GM21423 (cell line): Measurements from ENCODE around the gene IMMT.
"Not testable (repeated sequence)": the region's sequence is repeated elsewhere in the genome, so short reads cannot be mapped to it uniquely, and the experiment has no call there.

Source experiments
- ATAC-seq: cut with Tn5 transposase; IDR thresholded peaks from one replicate; pipeline ENCODE4 v1.9.1; 2021; ENCODE audit warnings: mild to moderate bottlenecking, moderate library complexity; ENCODE audit not compliant: unreplicated experiment

The IMMT gene

GRCh38 chr2:86202336-86202692 is 7.1 kb upstream of the IMMT start:
- ATAC-seq, result no peak

- no peak for ATAC-seq
Observed at GRCh38 chr2:86201671-86202335, 6.5 kb upstream of the IMMT start.

DNA sequence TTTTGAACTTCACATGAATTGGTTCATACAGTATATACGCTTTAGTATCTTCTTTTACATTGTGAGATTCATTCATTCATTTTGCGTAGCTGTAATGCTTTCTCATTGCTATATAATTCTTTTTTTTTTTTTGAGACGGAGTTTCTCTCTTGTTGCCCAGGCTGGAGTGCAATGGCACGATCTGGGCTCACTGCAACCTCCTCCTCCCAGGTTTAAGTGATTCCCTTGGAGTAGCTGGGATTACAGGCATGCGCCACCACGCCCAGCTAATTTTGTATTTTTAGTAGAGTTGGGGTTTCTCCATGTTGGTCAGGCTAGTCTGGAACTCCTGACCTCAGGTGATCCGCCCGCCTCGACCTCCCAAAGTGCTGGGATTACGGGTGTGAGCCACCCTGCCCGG is 5.3 kb upstream of the IMMT start:
- not testable (repeated sequence) for ATAC-seq

DNA sequence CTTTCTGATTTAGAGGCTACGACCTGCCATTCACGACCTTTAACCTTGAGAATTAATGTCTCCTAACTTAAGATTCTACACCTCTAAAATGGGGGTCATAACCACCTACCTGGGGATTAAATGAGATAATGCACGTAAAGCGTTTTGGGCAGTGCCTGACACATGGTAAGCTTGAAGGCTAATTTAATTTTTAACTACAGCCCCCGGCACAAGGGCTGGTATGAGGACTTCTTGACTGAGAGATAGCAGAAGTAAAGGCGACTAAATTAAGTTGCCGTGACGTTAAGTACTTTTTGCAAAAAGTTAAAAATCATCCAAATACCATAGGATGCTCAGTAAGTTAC is 4.5 kb upstream of the IMMT start:
- no peak for ATAC-seq

GRCh38 chr2:86195808-86196387 is 636 bp upstream of the IMMT start:
- ATAC-seq, result no peak

- peak; percentile 85 for ATAC-seq
Observed at GRCh38 chr2:86194751-86195054, 559 bp downstream of the IMMT start.

DNA sequence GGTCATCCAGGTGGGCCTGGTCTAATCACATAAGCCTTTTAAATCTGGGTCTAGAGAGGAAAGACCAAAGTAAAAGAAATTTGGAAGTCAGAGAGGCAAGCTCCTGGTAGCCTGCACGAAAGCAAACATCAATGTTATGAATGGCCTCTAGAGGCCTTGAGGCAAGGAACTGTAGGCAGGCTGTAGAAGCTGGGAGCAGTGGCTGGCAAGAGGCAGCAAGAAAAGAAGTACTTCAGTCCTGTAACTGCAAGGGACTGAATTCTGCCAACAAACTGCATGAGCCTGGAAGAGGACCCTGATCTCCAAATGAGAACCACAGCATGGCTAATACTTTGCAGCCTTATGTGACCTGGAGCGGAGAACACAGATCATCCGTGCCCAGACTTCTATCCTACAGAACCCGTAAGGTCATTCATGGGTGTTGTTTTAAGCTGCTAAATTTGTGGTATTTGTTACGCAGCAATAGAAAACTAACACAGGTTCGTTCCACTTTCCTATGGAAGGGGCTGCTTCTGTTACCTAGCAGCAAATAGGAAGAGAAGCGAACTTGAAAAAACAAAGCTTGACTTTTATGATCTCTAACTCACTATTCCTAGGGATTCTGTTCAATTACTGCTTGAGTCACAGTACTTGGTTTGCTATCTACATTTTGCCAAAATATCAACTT is 1.2 kb downstream of the IMMT start:
- no peak for ATAC-seq

GRCh38 chr2:86189782-86190416 is 5.4 kb downstream of the IMMT start:
- ATAC-seq, result no peak

DNA sequence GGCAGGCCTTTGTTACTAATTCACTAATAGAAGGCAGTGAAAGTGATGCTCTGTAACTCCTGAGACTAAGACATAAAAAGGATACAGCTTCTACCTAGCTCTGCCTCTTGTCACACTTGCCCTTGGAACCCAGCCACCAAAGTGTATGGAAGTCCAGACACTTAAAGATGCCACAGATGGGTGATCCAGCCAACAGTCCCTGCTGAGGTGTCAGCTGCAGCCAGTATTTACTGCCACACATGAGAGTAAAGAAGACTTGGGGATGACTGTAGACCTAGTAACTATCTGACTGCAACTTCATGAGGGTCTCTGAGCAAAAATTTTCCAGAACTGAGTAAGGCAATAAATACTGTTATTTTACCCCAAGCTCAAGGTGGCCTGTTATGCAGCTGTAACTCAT is 8.8 kb downstream of the IMMT start:
- ATAC-seq, result peak; percentile 41

DNA sequence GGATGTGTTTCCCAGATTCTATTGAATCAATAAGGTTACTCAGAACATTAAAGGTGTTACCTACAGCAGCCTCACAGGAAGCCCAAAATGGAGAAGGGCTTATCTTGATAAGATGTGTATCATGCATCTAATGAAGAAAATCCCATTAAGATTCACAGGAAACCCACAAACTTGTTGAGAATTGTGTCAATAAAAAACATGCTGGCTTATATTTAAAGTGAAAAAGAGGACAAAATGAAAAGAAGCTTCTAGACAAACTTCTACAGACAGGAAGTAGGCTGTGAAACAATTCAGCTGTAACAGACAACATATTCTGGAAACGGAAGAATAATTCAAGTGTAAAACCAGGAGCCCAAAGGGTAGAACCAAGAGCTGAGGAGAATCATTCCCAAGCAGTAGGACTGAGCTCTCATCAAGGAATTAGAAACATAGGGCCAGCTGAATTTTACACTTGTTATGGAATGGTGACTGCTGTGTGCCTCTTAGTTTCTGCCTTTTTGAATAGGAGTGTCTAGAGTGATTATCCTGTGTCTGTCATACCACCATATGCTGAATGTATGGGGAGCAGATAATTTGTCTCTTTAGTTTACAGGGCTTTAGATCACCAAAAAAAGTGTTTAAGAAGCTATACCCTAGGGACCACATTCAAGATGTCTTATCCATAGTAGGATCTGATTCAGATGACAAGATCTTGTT is 9.6 kb downstream of the IMMT start:
- peak; percentile 37 for ATAC-seq

DNA sequence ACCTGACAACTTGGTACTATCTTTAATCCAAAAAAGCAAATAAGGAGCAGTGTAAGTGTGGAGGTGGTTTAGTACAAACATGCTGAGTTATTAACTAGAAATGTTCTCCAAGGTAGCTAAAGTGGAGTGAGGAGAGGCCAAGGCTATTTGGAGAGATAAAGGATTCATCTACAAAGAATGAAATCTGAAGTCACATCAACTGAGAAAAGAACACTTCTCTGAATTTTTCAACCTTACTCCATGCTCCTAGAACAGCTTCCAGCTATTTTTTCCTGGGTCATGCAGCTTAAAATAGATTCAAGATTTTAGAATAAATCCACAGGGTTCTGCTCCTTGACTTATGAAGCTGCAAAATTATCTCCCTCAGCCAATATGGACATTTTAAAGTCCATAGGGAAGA is 18.7 kb downstream of the IMMT start:
- no peak for ATAC-seq

DNA sequence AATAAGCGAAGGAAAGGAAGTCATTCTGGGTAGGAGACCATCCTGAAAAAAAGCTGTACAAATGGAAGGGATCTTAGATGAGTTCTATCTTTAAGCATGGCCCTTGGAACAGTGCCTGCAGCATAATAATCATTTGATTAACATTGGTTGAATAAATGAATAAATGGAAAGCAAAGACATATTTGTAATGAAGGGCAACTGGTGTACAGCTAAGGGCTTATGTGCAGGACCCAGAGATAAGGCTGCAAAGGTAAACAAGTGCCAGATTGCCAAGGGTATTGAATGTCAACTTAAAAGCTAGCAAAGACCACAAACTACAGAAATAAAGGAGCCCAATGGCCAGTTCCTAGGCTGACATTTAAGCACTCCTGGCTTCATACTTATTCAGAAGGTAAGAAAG is 19.4 kb downstream of the IMMT start:
- ATAC-seq, result no peak

GRCh38 chr2:86174445-86174844 is 20.8 kb downstream of the IMMT start:
- no peak for ATAC-seq

DNA sequence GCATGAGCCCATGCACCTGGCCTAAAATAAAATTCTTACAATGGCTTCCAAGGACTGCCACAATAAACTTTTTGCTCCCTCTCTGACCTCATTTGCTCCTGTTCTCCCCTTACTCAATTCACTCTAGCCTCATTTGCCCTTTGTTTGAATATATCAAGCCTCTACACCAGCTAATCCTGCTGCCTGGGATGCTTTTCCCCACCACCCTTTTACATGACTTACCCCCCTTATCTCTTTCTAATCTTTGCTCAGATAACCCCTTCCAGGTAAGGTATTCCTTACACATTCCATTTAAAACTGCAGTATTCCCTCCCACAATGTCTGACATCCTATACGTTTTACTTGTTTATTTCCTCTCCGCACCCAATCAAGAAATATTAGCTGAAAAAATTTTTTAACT is 22.7 kb downstream of the IMMT start:
- no peak for ATAC-seq

- no peak for ATAC-seq
Observed at GRCh38 chr2:86171295-86171694, 24.0 kb downstream of the IMMT start.

- ATAC-seq, result no peak
Observed at GRCh38 chr2:86170449-86170848, 24.8 kb downstream of the IMMT start.

DNA sequence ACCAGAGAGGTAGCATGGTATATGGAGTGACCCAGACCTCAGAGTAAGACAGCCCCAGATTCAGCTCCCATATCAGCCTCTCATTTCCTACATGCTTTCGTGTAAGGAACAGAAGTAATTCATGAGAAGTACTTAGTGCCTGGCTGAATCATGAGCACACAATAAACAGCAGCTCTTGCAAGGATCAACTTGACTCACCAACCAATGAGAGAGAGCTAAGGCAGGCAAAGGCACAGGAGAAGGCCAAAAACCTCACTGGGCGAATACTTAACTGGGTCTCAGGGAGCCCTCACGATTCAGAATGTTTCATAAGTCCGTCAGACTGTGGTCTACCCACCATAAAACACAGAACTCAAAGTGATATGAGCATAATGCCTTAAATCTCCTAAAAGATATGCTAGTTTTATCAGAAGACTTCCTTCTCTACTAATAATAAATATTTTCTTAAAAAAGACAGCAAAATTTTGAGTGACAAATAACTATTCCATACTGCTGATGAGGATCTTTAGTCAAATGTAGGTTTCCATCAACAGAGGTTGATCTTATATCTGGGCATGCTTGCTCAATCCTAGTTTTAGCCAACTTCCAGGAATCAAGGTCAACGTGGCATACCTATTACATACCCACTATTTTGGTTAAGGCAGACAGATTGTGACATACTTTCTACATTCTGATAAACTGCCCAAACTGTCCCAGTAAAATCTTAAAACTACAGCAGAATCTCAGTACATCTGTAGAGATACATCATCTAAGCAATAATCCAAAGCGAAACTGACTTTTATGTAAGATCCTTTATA is 34.9 kb downstream of the IMMT start:
- no peak for ATAC-seq

- no peak for ATAC-seq
Observed at GRCh38 chr2:86158286-86158685, 37.0 kb downstream of the IMMT start.

DNA sequence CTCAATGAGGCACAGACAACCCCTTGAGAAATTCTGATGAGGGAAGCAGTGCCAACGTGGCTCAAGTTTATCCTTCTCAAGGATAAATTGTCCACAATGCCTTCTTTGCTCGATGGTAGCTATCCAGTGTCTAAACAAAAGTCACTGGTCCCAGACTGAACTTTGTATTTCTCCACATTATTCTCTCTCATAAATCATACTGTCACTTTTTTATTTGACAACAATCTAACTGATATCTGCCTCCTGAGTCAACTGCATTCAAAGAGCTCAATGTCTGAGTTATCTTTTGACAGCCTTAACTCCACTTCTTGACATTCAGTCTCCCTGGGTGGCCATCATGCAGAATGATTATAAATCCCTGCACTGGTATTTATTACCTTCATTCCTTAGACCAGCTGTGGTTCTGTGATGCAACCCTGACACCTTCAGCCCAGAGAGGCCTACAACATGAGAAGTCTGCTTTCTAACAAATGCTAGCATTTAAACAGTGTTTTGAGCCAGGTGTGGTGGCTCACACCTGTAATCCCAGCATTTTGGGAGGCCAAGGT is 38.2 kb downstream of the IMMT start:
- no peak for ATAC-seq

- ATAC-seq, result no peak
Observed at GRCh38 chr2:86150502-86150901, 44.8 kb downstream of the IMMT start.

DNA sequence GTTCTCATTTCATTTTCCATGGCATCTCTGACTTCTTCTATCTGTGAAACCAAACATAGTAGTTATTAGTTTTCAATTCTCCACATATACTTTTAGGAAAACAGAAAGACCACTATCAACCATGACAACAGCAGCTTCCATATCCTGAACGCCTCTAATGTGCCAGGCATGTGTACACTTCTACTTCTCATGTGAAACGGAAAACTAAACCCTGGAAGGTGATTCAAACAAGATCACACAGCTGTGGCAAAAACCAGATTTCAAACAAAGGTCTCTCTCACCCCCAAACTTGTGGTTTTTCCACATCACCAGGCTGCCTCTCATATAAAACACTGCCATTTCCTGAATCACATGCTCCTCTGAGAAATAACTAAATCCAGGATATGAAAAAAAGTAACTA is 47.5 kb downstream of the IMMT start:
- no peak for ATAC-seq
